Measurements from ENCODE around the gene PRICKLE1. TPM values are rescaled to one million over a fixed set of nuclear protein-coding genes. Genes with fewer than 3 reads are reported as not detected.

PRICKLE1 gene
- total RNA-seq, 1 donor from 2014 or later: 0.28 TPM

DNA sequence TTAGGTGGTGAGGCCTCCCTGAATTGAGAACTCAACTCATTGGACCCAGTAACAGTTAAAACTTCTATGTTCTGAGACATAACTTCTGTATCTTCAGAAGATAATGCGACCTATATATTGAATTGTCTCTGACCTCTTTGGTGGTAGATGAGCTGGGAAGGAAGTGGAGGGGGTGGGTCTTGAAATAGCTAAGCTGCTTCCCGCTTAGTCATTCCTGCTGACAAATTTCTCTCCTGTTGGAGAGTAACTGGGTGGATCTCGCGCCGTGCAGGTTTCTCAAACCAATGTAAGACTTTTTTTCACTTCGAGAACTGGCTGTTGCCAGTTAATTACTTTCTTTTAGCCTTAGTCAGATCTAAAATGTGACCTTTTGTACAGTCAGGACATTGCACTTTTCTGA lies 162.8 kb downstream of the PRICKLE1 start:
- H3K27ac Mint-ChIP-seq: no peak overlapping the region
- intact Hi-C loops (cut with micrococcal nuclease): no loop called here
- H3K4me3 Mint-ChIP-seq: no peak overlapping the region
- H3K9me3 Mint-ChIP-seq: no peaks in the 10 kb centered on the region
- peaks cover 12% of the 10 kb centered on the region for H3K4me1 Mint-ChIP-seq
- H3K27me3 Mint-ChIP-seq: no peaks in the 10 kb centered on the region
- H3K36me3 Mint-ChIP-seq (ENCODE audit: low read depth): peaks cover 30% of the 10 kb centered on the region
- DNase-seq: no peak

DNA sequence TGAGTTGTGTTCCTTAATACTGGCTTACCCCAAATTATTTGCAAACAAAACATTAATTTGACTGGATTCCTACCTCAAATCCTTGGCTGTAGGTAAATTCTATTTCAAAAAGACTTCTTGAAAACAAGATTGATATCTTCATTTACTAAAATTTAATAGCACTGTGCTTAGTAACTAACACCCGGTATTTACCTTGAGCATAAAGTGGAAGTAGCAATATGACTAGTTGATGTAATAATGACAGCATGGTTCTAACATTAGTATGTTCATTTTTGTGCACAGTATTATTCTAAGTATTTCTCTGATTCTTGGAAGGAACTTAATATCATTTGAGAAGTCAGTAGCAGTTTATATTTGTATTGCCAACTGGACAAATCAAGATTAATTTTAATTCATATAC lies 166.8 kb downstream of the PRICKLE1 start:
- intact Hi-C loops (cut with micrococcal nuclease): no loop called here
- no peak for DNase-seq
- H3K36me3 Mint-ChIP-seq (ENCODE audit: low read depth): peaks cover 19% of the 10 kb centered on the region
- H3K27me3 Mint-ChIP-seq: no peaks in the 10 kb centered on the region
- no peak overlapping the region for H3K27ac Mint-ChIP-seq
- peaks cover 20% of the 10 kb centered on the region for H3K4me1 Mint-ChIP-seq
- H3K4me3 Mint-ChIP-seq: no peak overlapping the region
- no peaks in the 10 kb centered on the region for H3K9me3 Mint-ChIP-seq

DNA sequence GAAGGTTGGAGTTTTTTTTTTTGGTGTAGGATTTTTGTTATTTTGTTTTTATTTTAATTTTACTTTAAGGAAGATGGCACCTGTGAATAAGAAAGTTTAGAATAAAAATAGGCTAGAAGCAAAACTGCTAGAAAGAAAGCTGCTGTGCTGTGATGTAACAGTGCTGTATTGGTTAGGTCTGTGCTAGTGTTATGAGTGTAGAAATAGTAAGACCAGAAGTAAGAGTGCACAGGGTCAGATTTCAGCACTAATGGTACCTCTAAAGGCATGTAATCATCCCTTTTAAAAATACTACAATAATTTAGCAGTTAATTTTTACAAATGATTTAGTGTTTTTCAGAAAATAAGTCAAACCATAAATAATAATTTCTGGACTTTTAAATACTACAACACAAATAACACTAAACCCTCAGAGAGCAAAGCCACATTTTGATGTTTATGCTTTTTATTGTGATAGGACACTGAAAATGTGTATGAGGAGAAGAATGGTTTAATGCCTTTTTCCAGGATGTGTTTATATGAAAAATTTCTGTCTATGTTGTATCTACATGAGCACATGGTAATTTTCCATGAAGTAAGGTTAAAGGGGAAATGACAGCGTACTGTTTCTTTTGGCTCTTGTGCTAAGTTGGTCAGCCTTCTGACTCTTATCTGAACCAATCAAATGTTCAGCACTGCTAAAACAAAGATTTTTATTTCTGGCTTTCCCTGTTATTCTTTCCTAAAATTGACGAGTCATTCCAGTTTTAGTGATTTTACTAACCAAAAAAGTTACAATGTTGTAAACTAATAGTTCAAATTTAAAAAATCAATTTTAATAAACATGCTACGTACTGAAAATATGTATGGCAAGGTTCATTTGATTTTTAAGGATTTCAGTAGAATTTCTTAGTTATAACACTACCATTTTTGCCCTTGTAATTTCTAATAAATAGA lies 167.4 kb downstream of the PRICKLE1 start:
- Mint-ChIP-seq H3K36me3 (ENCODE audit: low read depth) (peaks cover 14% of the 10 kb centered on the region), H3K9me3 (no peaks in the 10 kb centered on the region), H3K27me3 (no peaks in the 10 kb centered on the region), H3K27ac (no peak overlapping the region), H3K4me1 (peaks cover 18% of the 10 kb centered on the region), H3K4me3 (no peak overlapping the region)
- no peak for DNase-seq
- intact Hi-C loops (cut with micrococcal nuclease): no loop called here

DNA sequence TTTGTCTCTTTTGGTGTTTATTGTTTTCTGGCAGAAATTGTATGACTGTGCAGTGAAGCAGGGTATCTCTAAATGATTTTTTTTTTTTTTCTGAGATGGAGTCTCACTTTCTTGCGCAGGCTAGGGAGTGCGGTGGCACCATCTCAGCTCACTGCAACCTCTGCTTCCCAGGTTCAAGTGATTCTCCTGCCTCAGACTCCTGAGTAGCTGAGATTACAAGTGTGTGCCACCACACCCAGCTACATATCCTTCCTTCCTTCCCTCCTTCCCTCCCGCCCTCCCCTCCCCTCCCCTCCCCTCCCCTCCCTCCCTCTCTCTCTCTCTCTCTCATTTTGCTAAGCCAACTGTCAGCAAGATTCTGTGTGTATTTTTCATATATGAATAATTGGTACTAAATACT lies 169.2 kb downstream of the PRICKLE1 start:
- Mint-ChIP-seq H3K36me3 (ENCODE audit: low read depth) (peaks cover 9% of the 10 kb centered on the region), H3K9me3 (no peaks in the 10 kb centered on the region), H3K4me3 (no peak overlapping the region), H3K4me1 (peaks cover 8% of the 10 kb centered on the region), H3K27ac (no peak overlapping the region), H3K27me3 (no peaks in the 10 kb centered on the region)
- intact Hi-C loops (cut with micrococcal nuclease): no loop called here
- no peak for DNase-seq

DNA sequence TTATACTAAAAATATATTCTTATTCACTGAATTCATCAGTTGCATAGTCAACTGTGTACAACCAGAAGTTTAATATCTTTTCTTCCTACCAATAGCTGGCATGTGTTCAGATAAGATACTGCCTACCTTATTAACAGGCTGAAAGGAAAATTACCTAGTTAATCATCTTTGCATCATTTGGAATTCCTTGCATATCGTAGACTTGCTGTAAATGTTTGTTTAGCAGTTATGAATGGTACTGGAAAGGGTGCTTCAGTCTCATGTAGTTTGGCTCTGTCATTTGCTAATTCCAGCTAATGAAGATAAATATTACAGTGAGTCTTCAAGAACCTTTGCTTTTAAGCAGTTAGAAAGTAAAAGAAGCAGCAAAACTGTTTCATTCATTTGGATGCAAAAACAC lies 179.2 kb downstream of the PRICKLE1 start:
- H3K4me1 Mint-ChIP-seq: no peaks in the 10 kb centered on the region
- peaks cover 20% of the 10 kb centered on the region for H3K36me3 Mint-ChIP-seq (ENCODE audit: low read depth)
- no peak overlapping the region for H3K4me3 Mint-ChIP-seq
- no peak for DNase-seq
- H3K27ac Mint-ChIP-seq: no peak overlapping the region
- H3K27me3 Mint-ChIP-seq: no peaks in the 10 kb centered on the region
- intact Hi-C loops (cut with micrococcal nuclease): no loop called here
- H3K9me3 Mint-ChIP-seq: no peaks in the 10 kb centered on the region

DNA sequence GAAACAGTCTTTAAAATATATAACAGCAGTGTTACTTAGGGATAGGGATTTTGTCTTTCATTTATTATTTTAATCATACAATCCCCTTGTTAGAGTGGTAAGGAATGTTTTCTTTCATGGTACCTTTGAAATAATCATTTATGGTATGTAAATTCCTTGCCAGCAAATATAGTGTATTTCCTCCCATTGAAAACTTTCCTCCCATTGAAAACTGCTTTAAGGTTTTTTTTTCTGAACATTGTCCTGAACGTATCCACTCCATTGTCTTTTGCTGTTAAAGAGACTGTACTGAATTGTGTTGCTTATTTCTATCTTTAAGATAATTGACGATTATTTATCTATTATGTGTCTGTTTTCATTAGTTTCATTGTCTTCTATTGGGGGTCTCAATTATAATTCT lies 180.1 kb downstream of the PRICKLE1 start:
- H3K9me3 Mint-ChIP-seq: no peaks in the 10 kb centered on the region
- intact Hi-C loops (cut with micrococcal nuclease): no loop called here
- no peak overlapping the region for H3K27ac Mint-ChIP-seq
- no peak overlapping the region for H3K4me3 Mint-ChIP-seq
- no peaks in the 10 kb centered on the region for H3K4me1 Mint-ChIP-seq
- no peaks in the 10 kb centered on the region for H3K27me3 Mint-ChIP-seq
- peaks cover 21% of the 10 kb centered on the region for H3K36me3 Mint-ChIP-seq (ENCODE audit: low read depth)
- no peak for DNase-seq

DNA sequence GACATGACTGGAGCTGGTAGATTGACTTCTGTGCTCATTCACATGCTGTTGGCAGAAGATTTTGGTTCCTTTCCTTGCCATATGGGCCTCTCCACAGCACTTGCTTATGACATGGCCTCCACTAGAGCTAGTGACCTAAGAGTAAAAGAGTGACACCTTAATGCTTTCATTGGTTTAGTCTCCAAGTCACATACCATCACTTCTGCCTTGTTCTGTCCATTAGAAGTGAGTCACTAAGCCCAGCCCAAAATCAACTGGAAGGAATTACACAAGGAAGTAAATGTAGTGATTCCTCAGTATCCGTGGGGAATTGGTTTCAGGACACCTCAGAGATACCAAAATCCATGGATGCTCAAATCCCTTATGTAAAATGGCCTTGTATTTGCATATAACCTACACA lies 182.2 kb downstream of the PRICKLE1 start:
- Mint-ChIP-seq H3K27me3 (no peaks in the 10 kb centered on the region), H3K27ac (no peak overlapping the region), H3K4me3 (no peak overlapping the region), H3K9me3 (no peaks in the 10 kb centered on the region), H3K4me1 (no peaks in the 10 kb centered on the region), H3K36me3 (ENCODE audit: low read depth) (peaks cover 10% of the 10 kb centered on the region)
- intact Hi-C loops (cut with micrococcal nuclease): no loop called here
- no peak for DNase-seq

All from activated CD4-positive, alpha-beta T cell treated with anti-CD3 and anti-CD28 coated beads, Interleukin-2, amount 10 ng/mL, durations not matched to agents 24 days and 14 days (primary cell).